Thyroid gland (tissue), 4 donors: ENCODE data around the gene MED16. TPM values are rescaled to one million over a fixed set of nuclear protein-coding genes. Genes with fewer than 3 reads are reported as not detected.
A peak's percentile ranks its signal among the peaks of the same experiment; 100 is the strongest.

Source experiments
- DNase-seq, 2 donors: peaks; one replicate each; pipeline ENCODE4 v3.0.0-alpha.2; 2019
- H3K27ac ChIP-seq, 3 donors: fragments of 200-600 bp; sonication (generic); 1 replicate in 2 of 3; 2 replicates in 1 of 3; pipeline ENCODE4 v1.5.1; 2016 to 2019; ENCODE audit warnings: mild to moderate bottlenecking in 1 of 3, moderate library complexity in 1 of 3
- H3K27me3 ChIP-seq: fragments of 200-600 bp; sonication (generic); one replicate; pipeline ENCODE4 v1.5.1; 2019
- H3K36me3 ChIP-seq, 2 donors: fragments of 200-600 bp; sonication (generic); one replicate each; pipeline ENCODE4 v1.5.1; 2016 to 2019
- H3K4me1 ChIP-seq, 2 donors: fragments of 200-600 bp; sonication (generic); one replicate each; pipeline ENCODE4 v1.5.1; 2017 to 2019
- H3K4me3 ChIP-seq, 3 donors: fragments of 200-600 bp; sonication (generic); replicated peaks in 1 of 3; 1 replicate in 2 of 3; 2 replicates in 1 of 3; pipeline ENCODE4 v1.5.1; 2016; ENCODE audit warnings: mild to moderate bottlenecking in 1 of 3
- H3K9me3 ChIP-seq: fragments of 200-600 bp; sonication (generic); one replicate; pipeline ENCODE4 v1.5.1; 2017
- CTCF ChIP-seq, 6 experiments: fragments of 200-600 bp in 3 of 6; fragments of 450-650 bp in 3 of 6; sonication (generic) in 3 of 6; IDR thresholded peaks; one replicate each; pipeline ENCODE4 v1.5.1; 2016 to 2019; ENCODE audit warnings: antibody characterized with exemption in 6 of 6, mild to moderate bottlenecking in 2 of 6, inconsistent platforms in 1 of 6, moderate library complexity in 1 of 6
- POLR2A ChIP-seq, 2 donors: fragments of 450-650 bp; IDR thresholded peaks; one replicate each; pipeline ENCODE4 v1.6.1; 2017; ENCODE audit warnings: antibody characterized with exemption in 2 of 2, mild to moderate bottlenecking in 2 of 2, moderate library complexity in 1 of 2
- WGBS, 2 donors: methylation state at CpG; one replicate each; pipeline ENCODE4 v1.1.5; 2017; 5-methylcytosine and 5-hydroxymethylcytosine counted together
- intact Hi-C: fragments of 100-400 bp; cut with DNase I; formaldehyde crosslinking; loops from one replicate; pipeline ENCODE4 v1.15.1; 2023
- total RNA-seq, 4 donors: library from RNA; depleted of rRNA; stranded (reverse); fragments of >200 nt; gene quantifications; one replicate each; pipeline ENCODE4 v1.2.3, GENCODE V29; 2016

Gene MED16
- total RNA-seq, 4 donors from 2014 or later = 33.2 to 66.5 (median 54.3) TPM

DNA sequence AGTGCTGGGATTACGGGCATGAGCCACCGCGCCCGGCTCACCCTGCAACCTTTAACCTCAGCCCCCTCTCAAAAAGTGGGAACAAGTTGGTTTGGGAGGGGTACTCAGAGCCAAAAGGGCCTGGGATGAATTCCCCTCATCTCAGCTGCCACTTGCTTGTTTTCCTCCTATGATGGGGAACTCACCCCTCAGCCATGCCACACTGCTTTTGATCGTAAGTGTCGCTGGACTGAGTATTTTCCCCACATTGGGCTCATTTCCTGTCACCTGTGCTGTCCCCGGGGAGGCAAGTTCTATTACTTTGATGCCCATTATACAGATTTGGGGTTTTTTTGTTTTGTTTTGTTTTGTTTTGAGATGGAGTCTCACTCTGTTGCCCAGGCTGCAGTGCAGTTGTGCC, 13.5 kb upstream of the MED16 start:
- no peaks in the 10 kb centered on the region for H3K27me3 ChIP-seq
- peaks cover 0 to 24% of the 10 kb centered on the region in 2 donors for H3K4me1 ChIP-seq
- H3K4me3 ChIP-seq = no peak overlapping the region
- no peak overlapping the region for H3K27ac ChIP-seq
- no peak for DNase-seq
- H3K9me3 ChIP-seq = no peaks in the 10 kb centered on the region
- intact Hi-C loops = no loop called here
- H3K36me3 ChIP-seq = no peaks in the 10 kb centered on the region
- TF ChIP-seq CTCF (IDR thresholded peaks at IDR 0.05) (no peak), POLR2A (IDR thresholded peaks at IDR 0.05) (no peak)
- WGBS, 2 donors = 95 to 97% methylated on average over 7 of the region's 7 CpGs

GRCh38 chr19:904545-904944, 11.6 kb upstream of the MED16 start:
- no peaks in the 10 kb centered on the region for H3K27me3 ChIP-seq

GRCh38 chr19:903266-903797, 10.3 kb upstream of the MED16 start:
- TF ChIP-seq CTCF (IDR thresholded peaks at IDR 0.05) = no peak
- TF ChIP-seq POLR2A (IDR thresholded peaks at IDR 0.05) = no peak
- WGBS, 2 donors = 76 to 83% methylated on average over 30 to 32 of the region's 32 CpGs
- Histone ChIP-seq H3K36me3 (peaks cover 0 to 3% of the 10 kb centered on the region in 2 donors), H3K4me3 (no peak overlapping the region), H3K4me1 (peaks cover 0 to 15% of the 10 kb centered on the region in 2 donors), H3K27me3 (no peaks in the 10 kb centered on the region), H3K9me3 (no peaks in the 10 kb centered on the region), H3K27ac (no peak overlapping the region)
- intact Hi-C loops = no loop called here
- DNase-seq = peak in 1 of 2 donors; percentile 47

More at GRCh38 chr19:904545-904944, 11.6 kb upstream of the MED16 start:
- DNase-seq = no peak
- Histone ChIP-seq H3K36me3 (peaks cover 0 to 2% of the 10 kb centered on the region in 2 donors), H3K9me3 (no peaks in the 10 kb centered on the region), H3K27ac (no peak overlapping the region), H3K4me1 (peaks cover 0 to 24% of the 10 kb centered on the region in 2 donors), H3K4me3 (no peak overlapping the region)
- 88 to 93% methylated on average over 8 of the region's 8 CpGs for WGBS, 2 donors
- intact Hi-C loops = no loop called here
- TF ChIP-seq POLR2A (IDR thresholded peaks at IDR 0.05) (no peak), CTCF (IDR thresholded peaks at IDR 0.05) (no peak)

DNA sequence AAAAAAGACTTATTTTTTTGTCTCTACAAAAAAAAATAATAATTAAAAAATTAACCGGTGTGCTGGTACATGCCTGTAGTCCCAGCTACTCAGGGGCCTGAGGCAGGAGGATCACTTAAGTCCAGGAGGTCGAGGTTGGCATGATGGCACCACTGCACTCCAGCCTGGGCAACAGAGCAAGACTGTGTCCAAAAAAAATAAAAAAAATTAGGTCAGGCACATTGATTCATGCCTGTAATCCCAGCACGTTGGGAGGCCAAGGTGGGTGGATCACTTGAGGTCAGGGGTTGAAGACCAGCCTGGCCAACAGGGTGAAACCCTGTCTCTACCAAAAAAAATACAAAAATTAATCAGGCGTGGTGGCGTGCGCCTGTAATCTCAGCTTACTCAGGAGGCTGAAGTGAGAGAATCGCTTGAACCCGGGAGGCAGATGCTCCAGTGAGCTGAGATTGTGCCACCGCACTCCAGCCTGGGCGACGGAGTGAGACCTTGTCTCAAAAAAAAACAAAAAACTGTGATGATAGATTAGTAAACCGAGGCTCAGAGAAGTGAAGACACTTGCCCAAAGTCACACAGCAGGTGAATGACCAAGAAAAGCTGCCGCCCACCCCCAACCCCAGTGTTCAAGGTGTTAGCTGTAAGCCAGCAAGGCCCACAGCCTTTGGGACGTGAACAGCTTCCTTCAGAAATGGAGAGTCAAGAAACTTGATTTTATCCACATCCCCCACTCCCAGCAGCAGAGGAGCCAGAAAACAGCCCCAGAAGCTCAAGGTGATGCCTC, 9.6 kb upstream of the MED16 start:
- H3K27ac ChIP-seq = no peak overlapping the region
- 70 to 75% methylated on average over 14 of the region's 14 CpGs for WGBS, 2 donors
- peak; percentile 38 to 54 for DNase-seq
- peaks cover 0 to 3% of the 10 kb centered on the region in 2 donors for H3K36me3 ChIP-seq
- no peaks in the 10 kb centered on the region for H3K9me3 ChIP-seq
- intact Hi-C loops = no loop called here
- peaks cover 0 to 15% of the 10 kb centered on the region in 2 donors for H3K4me1 ChIP-seq
- no peak overlapping the region for H3K4me3 ChIP-seq
- TF ChIP-seq POLR2A (IDR thresholded peaks at IDR 0.05) (no peak), CTCF (IDR thresholded peaks at IDR 0.05) (no peak)
- no peaks in the 10 kb centered on the region for H3K27me3 ChIP-seq

DNA sequence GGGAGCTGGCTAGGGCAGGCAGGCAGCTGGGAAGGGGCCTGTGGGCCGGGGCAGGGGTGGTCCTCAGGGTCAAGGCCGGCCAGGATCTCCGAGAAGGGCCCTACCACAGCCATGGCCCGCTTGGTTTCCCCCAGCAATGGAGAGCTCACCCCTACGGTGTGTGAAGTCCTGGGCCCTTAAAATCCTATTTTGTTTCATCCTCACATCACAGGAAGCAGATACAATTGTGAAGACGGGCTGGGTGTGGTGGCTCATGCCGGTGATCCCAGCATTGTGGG, 9.0 kb upstream of the MED16 start:
- Histone ChIP-seq H3K4me1 (peaks cover 0 to 15% of the 10 kb centered on the region in 2 donors), H3K36me3 (peaks cover 0 to 3% of the 10 kb centered on the region in 2 donors), H3K9me3 (no peaks in the 10 kb centered on the region), H3K4me3 (no peak overlapping the region), H3K27ac (no peak overlapping the region), H3K27me3 (no peaks in the 10 kb centered on the region)
- intact Hi-C loops = no loop called here
- TF ChIP-seq CTCF (IDR thresholded peaks at IDR 0.05) = no peak
- no peak for TF ChIP-seq POLR2A (IDR thresholded peaks at IDR 0.05)
- no peak for DNase-seq
- 80 to 92% methylated on average over 4 to 7 of the region's 7 CpGs for WGBS, 2 donors
